GM18517 (cell line): ENCODE measurements around the gene PCDHB5.
"Not testable (repeated sequence)": the region's sequence is repeated elsewhere in the genome, so short reads cannot be mapped to it uniquely, and the experiment has no call there.

ENCODE experiments used
- ATAC-seq: cut with Tn5 transposase; IDR thresholded peaks from one replicate; pipeline ENCODE4 v1.9.1; 2021; ENCODE audit warnings: mild to moderate bottlenecking, moderate library complexity; ENCODE audit not compliant: unreplicated experiment

PCDHB5 gene

DNA sequence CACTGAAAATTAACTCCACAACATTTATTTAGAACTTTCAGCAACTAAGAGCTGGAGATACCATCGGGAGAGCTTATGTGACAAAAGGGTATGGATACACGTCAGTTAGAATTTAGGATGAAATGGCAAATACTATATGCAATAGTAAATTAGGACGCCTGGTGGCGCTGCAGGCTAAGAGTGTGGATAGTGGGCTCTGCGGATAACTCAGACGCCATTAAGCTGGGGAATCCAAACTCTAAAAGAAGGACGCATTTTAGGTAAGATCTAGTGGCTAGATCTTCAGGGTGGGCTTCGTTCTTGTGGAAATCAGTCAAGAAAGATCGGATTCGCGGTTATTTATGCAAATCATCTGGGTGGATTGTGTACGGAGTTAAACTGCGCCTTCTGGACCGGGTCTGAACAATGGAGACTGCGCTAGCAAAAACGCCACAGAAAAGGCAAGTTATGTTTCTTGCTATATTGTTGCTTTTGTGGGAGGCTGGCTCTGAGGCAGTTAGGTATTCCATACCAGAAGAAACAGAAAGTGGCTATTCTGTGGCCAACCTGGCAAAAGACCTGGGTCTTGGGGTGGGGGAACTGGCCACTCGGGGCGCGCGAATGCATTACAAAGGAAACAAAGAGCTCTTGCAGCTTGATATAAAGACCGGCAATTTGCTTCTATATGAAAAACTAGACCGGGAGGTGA lies at the start of gene PCDHB5:
Gene PCDHB5, plus strand, starts transcription at position 177 of the 688 bp plus-strand sequence. Its CDS starts 229 bp downstream, at position 406.
- no peak for ATAC-seq

DNA sequence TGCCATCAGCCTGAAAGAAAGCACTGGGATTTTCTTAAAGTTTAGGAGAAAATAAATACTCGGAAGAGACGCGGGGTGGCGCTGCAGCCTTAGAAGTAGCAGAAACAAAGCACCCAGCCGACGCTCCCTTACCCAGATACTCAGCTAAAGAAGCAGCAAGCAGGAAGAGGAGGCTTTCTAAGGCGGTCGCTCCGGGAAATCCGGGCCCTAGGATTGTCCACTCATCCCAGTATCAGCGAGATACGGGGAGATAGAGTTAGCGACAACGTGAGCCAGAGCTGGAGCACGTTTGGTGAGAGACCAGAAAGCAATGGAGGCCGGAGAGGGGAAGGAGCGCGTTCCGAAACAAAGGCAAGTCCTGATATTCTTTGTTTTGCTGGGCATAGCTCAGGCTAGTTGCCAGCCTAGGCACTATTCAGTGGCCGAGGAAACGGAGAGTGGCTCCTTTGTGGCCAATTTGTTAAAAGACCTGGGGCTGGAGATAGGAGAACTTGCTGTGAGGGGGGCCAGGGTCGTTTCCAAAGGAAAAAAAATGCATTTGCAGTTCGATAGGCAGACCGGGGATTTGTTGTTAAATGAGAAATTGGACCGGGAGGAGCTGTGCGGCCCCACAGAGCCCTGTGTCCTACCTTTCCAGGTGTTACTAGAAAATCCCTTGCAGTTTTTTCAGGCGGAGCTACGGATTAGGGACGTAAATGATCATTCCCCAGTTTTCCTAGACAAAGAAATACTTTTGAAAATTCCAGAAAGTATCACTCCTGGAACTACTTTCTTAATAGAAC lies 40.3 kb upstream of the PCDHB5 start, which contains the start of gene PCDHB2:
Gene PCDHB2, plus strand, starts transcription at position 135 of the 782 bp plus-strand sequence. Its CDS starts 176 bp downstream, at position 311.
- no peak for ATAC-seq

DNA sequence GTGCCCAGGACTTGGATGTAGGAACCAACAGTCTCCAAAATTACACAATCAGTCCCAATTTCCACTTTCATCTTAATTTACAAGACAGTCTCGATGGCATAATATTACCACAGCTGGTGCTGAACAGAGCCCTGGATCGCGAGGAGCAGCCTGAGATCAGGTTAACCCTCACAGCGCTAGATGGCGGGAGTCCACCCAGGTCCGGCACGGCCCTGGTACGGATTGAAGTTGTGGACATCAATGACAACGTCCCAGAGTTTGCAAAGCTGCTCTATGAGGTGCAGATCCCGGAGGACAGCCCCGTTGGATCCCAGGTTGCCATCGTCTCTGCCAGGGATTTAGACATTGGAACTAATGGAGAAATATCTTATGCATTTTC lies 39.8 kb upstream of the PCDHB5 start:
- ATAC-seq, result no peak

DNA sequence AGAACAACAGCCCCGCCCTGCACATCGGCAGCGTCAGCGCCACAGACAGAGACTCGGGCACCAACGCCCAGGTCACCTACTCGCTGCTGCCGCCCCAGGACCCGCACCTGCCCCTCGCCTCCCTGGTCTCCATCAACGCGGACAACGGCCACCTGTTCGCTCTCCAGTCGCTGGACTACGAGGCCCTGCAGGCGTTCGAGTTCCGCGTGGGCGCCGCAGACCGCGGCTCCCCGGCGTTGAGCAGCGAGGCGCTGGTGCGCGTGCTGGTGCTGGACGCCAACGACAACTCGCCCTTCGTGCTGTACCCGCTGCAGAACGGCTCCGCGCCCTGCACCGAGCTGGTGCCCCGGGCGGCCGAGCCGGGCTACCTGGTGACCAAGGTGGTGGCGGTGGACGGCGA lies 38.8 kb upstream of the PCDHB5 start:
- ATAC-seq, result not testable (repeated sequence)

DNA sequence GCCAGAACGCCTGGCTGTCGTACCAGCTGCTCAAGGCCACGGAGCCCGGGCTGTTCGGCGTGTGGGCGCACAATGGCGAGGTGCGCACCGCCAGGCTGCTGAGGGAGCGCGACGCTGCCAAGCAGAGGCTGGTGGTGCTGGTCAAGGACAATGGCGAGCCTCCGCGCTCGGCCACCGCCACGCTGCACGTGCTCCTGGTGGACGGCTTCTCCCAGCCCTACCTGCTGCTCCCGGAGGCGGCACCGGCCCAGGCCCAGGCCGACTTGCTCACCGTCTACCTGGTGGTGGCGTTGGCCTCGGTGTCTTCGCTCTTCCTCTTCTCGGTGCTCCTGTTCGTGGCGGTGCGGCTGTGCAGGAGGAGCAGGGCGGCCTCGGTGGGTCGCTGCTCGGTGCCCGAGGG lies 38.4 kb upstream of the PCDHB5 start:
- ATAC-seq, result not testable (repeated sequence)

DNA sequence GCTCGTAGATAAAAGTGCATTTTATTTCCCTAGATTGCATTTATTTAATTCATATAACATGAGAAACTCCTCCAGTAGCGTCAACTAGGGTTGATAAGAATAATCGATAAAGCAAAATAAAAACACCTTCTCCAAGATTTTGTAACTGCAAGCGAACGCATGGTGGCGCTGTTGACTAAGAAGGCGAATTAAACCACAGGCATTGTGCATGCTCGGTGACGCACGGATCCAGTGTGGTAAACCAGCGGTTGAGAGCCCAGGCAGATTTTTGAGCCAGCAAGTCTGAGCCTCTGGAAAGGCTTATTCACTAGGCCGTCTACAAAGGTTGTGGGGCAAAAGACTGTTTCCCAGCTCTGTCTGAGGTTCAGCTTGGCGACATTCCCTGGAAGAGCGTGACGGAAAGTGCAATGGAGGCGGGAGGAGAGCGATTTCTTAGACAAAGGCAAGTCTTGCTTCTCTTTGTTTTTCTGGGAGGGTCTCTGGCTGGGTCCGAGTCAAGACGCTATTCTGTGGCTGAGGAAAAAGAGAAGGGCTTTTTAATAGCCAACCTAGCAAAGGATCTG lies 34.7 kb upstream of the PCDHB5 start, which contains the start of gene PCDHB3:
Gene PCDHB3, plus strand, starts transcription at position 231 of the 563 bp plus-strand sequence. Its CDS starts 177 bp downstream, at position 408.
- no peak for ATAC-seq

DNA sequence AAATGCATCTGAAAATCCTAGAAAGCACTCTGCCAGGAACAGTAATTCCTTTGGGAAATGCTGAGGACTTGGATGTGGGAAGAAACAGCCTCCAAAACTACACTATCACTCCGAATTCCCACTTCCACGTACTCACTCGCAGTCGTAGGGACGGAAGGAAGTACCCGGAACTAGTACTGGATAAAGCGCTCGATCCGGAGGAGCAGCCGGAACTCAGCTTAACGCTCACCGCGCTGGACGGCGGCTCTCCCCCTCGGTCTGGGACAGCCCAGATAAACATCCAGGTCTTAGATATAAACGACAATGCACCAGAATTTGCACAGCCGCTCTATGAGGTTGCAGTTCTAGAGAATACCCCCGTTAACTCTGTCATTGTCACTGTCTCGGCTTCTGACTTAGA lies 33.9 kb upstream of the PCDHB5 start:
- no peak for ATAC-seq

DNA sequence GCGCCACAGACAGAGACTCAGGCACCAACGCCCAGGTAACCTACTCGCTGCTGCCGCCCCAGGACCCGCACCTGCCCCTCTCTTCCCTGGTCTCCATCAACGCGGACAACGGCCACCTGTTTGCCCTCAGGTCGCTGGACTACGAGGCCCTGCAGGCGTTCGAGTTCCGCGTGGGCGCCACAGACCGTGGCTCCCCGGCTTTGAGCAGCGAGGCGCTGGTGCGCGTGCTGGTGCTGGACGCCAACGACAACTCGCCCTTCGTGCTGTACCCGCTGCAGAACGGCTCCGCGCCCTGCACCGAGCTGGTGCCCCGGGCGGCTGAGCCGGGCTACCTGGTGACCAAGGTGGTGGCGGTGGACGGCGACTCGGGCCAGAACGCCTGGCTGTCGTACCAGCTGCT lies 32.9 kb upstream of the PCDHB5 start:
- ATAC-seq, result not testable (repeated sequence)

DNA sequence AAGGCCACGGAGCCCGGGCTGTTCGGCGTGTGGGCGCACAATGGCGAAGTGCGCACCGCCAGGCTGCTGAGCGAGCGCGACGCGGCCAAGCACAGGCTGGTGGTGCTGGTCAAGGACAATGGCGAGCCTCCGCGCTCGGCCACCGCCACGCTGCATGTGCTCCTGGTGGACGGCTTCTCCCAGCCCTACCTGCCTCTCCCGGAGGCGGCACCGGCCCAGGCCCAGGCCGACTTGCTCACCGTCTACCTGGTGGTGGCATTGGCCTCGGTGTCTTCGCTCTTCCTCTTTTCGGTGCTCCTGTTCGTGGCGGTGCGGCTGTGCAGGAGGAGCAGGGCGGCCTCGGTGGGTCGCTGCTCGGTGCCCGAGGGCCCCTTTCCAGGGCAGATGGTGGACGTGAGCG lies 32.5 kb upstream of the PCDHB5 start:
- not testable (repeated sequence) for ATAC-seq

DNA sequence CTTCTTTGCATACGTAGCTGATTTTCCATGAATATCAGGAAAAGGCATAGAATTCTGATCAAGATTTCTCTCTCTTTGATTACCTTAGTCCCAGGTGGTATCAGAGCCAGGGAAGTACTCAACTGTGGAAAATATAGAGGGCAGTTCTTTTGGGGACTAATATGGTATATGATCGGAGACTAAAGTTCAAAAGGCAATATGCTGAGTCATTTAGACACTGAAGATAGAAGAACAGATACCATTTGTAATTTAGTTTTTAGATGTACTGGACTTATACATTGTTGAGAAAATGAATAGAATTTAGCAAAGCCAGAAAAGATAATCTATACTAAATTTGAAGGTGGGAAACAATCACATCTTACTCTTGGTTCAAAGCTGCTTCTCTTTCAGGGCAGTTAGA lies 29.7 kb upstream of the PCDHB5 start:
- ATAC-seq, result no peak

DNA sequence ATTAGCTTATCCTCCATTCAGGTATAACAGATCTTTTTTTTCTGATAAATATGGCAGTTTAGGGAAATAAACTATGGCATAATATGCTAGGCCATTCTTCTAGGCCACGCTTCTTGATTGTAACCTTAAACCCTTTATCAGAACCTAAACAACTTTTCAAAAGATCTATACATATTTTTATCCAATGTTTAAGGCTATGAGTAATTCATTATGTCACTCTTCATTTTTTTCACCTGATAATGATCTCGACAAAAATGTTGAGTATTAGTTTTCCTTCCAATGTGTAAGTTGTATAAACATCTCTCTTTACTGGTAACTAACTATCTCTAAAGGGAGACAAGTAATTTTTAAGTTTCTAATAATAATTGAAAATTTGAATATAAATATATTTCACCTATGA lies 15.8 kb upstream of the PCDHB5 start:
- no peak for ATAC-seq

DNA sequence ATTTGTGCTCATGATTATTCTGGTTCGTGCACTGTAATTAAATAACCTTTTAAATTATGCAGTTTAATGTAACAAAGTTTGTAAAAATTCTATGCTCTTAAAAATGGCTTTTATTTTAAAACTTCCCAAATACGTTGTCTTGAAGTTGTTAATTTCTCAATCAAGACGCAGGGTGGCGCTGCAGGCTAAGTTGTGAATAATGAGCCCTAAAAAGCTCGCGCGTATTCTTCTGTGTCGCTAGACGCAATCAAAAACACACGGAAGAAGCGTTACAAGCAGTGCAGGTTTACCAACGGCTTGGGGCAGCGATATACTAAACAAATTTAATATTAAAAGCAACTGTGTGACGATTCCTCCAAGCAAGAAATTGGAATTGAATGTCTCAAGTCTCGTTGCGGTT lies 13.4 kb upstream of the PCDHB5 start, which contains the start of gene PCDHB4:
Gene PCDHB4, plus strand, starts transcription at position 256 of the 400 bp plus-strand sequence. CDS start 181 bp downstream, outside the sequence.
- no peak for ATAC-seq

DNA sequence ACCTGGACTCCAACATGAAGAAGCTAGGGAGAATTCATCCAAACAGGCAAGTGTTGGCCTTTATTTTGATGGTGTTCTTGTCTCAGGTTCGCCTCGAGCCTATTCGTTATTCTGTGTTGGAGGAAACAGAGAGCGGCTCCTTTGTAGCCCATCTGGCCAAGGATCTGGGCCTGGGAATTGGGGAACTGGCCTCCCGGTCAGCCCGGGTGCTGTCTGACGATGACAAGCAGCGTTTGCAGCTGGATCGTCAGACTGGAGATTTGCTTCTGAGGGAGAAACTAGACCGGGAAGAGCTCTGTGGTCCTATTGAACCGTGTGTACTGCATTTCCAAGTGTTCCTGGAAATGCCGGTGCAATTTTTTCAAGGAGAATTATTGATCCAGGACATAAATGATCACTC lies 13.0 kb upstream of the PCDHB5 start:
- ATAC-seq, result no peak

DNA sequence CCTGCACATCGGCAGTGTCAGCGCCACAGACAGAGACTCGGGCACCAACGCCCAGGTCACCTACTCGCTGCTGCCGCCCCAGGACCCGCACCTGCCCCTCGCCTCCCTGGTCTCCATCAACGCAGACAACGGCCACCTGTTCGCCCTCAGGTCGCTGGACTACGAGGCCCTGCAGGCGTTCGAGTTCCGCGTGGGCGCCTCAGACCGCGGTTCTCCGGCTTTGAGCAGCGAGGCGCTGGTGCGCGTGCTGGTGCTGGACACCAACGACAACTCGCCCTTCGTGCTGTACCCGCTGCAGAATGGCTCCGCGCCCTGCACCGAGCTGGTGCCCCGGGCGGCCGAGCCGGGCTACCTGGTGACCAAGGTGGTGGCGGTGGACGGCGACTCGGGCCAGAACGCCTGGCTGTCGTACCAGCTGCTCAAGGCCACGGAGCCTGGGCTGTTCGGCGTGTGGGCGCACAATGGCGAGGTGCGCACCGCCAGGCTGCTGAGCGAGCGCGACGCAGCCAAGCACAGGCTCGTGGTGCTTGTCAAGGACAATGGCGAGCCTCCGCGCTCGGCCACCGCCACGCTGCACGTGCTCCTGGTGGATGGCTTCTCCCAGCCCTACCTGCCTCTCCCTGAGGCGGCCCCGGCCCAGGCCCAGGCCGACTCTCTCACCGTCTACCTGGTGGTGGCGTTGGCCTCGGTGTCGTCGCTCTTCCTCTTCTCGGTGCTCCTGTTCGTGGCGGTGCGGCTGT lies 11.4 kb upstream of the PCDHB5 start:
- ATAC-seq, result not testable (repeated sequence)

DNA sequence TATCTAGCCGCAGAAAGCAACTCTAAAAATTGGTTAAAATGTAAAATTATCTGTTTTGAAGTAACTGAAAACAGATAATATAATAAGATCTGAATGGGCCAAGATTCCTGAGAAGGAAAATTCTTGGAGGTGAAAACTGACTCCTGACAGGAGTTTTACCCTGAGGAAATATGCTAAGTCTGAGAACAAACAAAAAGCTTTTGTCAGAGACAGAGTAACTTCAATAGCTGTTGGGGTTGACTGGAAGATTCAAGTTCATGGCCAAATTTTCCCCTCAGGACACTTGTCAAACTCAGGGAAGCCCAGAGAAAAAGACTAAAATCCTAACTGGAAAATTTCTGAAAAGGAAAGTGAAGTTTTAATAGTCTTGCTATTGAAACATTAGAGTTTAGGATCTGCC lies 7.7 kb upstream of the PCDHB5 start:
- ATAC-seq, result no peak

DNA sequence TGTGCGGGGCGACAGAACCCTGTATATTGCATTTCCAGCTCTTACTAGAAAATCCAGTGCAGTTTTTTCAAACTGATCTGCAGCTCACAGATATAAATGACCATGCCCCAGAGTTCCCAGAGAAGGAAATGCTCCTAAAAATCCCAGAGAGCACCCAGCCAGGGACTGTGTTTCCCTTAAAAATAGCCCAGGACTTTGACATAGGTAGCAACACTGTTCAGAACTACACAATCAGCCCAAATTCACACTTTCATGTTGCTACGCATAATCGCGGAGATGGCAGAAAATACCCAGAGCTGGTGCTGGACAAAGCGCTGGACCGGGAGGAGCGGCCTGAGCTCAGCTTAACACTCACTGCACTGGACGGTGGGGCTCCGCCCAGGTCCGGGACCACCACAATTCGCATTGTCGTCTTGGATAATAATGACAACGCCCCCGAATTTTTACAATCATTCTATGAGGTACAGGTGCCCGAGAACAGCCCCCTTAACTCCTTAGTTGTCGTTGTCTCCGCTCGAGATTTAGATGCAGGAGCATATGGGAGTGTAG lies 786 bp downstream of the PCDHB5 start:
- ATAC-seq, result no peak

DNA sequence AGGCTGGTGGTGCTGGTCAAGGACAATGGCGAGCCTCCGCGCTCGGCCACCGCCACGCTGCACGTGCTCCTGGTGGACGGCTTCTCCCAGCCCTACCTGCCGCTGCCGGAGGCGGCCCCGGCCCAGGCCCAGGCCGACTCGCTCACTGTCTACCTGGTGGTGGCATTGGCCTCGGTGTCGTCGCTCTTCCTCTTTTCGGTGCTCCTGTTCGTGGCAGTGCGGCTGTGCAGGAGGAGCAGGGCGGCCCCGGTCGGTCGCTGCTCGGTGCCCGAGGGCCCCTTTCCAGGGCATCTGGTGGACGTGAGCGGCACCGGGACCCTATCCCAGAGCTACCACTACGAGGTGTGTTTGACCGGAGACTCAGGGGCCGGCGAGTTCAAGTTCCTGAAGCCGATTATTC lies 2.3 kb downstream of the PCDHB5 start:
- not testable (repeated sequence) for ATAC-seq

DNA sequence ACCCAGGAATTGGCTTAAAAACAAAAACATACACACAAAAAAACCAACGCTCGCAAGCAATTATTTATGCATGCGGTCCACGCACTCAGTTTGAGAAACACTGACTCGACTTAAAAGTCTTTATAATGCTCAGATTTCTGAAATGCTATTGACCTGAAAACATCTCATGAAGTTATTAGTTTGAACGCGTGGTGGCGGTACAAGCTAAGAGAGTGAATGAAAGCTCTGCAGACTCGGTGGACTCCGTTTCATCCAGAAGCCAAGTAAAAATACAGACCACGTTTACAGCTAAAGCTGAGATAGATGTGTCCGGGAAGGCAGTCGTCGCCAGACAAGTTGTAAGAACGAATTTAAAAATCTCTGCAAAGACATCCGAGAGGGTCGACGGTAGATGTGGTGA lies 14.8 kb downstream of the PCDHB5 start, which contains the start of gene PCDHB6:
Gene PCDHB6, plus strand, starts transcription at position 246 of the 400 bp plus-strand sequence. CDS start 201 bp downstream, outside the sequence.
- ATAC-seq, result no peak

DNA sequence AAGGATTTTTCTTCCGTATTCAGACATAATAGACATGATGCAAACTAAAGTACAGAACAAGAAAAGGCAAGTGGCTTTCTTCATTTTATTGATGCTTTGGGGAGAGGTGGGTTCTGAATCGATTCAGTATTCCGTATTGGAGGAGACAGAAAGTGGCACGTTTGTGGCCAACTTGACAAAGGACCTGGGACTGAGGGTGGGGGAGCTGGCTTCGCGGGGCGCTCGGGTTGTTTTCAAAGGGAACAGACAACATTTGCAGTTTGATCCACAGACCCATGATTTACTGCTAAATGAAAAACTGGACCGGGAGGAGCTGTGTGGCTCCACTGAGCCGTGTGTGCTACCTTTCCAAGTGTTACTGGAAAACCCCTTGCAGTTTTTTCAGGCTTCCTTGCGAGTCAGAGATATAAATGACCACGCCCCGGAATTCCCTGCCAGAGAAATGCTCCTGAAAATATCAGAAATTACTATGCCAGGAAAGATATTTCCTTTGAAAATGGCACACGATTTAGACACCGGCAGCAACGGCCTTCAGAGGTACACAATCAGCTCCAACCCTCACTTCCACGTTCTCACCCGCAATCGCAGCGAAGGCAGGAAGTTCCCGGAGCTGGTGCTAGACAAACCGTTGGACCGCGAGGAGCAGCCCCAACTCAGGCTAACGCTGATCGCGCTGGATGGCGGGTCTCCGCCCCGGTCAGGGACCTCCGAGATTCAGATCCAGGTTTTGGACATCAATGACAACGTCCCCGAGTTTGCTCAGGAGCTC lies 15.4 kb downstream of the PCDHB5 start:
- ATAC-seq, result no peak

DNA sequence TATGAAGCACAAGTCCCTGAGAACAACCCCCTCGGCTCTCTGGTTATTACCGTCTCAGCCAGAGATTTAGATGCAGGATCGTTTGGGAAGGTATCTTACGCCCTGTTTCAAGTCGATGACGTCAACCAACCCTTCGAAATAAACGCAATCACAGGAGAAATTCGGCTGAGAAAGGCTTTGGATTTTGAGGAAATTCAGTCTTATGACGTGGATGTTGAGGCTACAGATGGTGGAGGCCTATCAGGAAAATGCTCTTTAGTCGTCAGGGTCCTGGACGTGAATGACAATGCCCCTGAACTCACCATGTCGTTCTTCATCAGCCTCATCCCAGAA lies 16.0 kb downstream of the PCDHB5 start:
- ATAC-seq, result no peak
